Fibroblast of lung (primary cell): ENCODE data around the gene ITLN1. TPM values are rescaled to one million over a fixed set of nuclear protein-coding genes. Genes with fewer than 3 reads are reported as not detected.

ENCODE experiments used
- DNase-seq, 2 donors: peaks; one replicate each; pipeline versions ENCODE4 v3.0.0 to v3.0.0-alpha.2; 2010; ENCODE audit warnings: low read depth in 2 of 2
- H2AFZ ChIP-seq: 2 replicates; pipeline ENCODE4 v1.5.1; 2012; ENCODE audit warnings: low read length, control low read depth, inconsistent platforms
- H3K27ac ChIP-seq: 2 replicates; pipeline ENCODE4 v1.5.1; 2011; ENCODE audit warnings: low read length, control low read depth; ENCODE audit not compliant: insufficient read depth
- H3K27me3 ChIP-seq: 2 replicates; pipeline ENCODE4 v1.5.1; 2011; ENCODE audit warnings: mild to moderate bottlenecking, low read length; ENCODE audit not compliant: control insufficient read depth, insufficient read depth
- H3K36me3 ChIP-seq: 2 replicates; pipeline ENCODE4 v1.5.1; 2011; ENCODE audit warnings: low read length; ENCODE audit not compliant: control insufficient read depth, insufficient read depth
- H3K4me1 ChIP-seq: 2 replicates; pipeline ENCODE4 v1.5.1; 2011; ENCODE audit warnings: low read length; ENCODE audit not compliant: control insufficient read depth, insufficient read depth; ENCODE audit errors: extremely low read depth
- H3K4me2 ChIP-seq: 2 replicates; pipeline ENCODE4 v1.5.1; 2011; ENCODE audit warnings: low read length, control low read depth; ENCODE audit not compliant: insufficient read depth; ENCODE audit errors: extremely low read depth
- H3K4me3 ChIP-seq, 4 experiments: fragments of 200-600 bp in 1 of 4; sonication (generic) in 1 of 4; replicated peaks in 1 of 4; 2 replicates each; pipeline ENCODE4 v1.5.1; 2011 to 2016; ENCODE audit warnings: low read length in 4 of 4, low read depth in 3 of 4, mild to moderate bottlenecking in 3 of 4, control low read depth in 2 of 4, inconsistent platforms in 1 of 4, mixed read lengths in 1 of 4; ENCODE audit not compliant: insufficient read depth in 1 of 4; ENCODE audit errors: control extremely low read depth in 1 of 4
- H3K79me2 ChIP-seq: 2 replicates; pipeline ENCODE4 v1.5.1; 2012; ENCODE audit warnings: mild to moderate bottlenecking, low read length, inconsistent platforms; ENCODE audit not compliant: control insufficient read depth, insufficient read depth
- H3K9ac ChIP-seq: 2 replicates; pipeline ENCODE4 v1.5.1; 2011; ENCODE audit warnings: mild to moderate bottlenecking, low read length, control low read depth; ENCODE audit not compliant: insufficient read depth
- H3K9me3 ChIP-seq: 2 replicates; pipeline ENCODE4 v1.5.1; 2012; ENCODE audit warnings: low read depth, low read length; ENCODE audit not compliant: control insufficient read depth, insufficient read depth
- H4K20me1 ChIP-seq: 2 replicates; pipeline ENCODE4 v1.5.1; 2011; ENCODE audit warnings: low read length; ENCODE audit not compliant: control insufficient read depth, insufficient read depth; ENCODE audit errors: extremely low read depth
- CTCF ChIP-seq, 2 donors: IDR thresholded peaks in 1 of 2; conservative IDR thresholded peaks in 1 of 2; 1 replicate in 1 of 2; 2 replicates in 1 of 2; pipeline ENCODE4 v1.5.1; 2011 to 2012; ENCODE audit warnings: low read length in 2 of 2, control low read depth in 1 of 2, inconsistent platforms in 1 of 2, low read depth in 1 of 2, mild to moderate bottlenecking in 1 of 2
- EZH2 ChIP-seq: IDR thresholded peaks from 2 replicates; pipeline ENCODE4 v1.5.1; 2012; ENCODE audit warnings: low read length, control low read depth, mild to moderate bottlenecking; ENCODE audit errors: missing control alignments
- polyA plus RNA-seq, 2 donors: library from polyadenylated mRNA; depleted of rRNA in 1 of 2; stranded (reverse) in 1 of 2; unstranded in 1 of 2; fragments of >200 nt; gene quantifications; 2 replicates each; pipeline ENCODE4 v1.2.1, GENCODE V29; 2011 to 2012; ENCODE audit warnings: missing spikeins in 1 of 2
- total RNA-seq: library from RNA; depleted of rRNA; stranded (reverse); fragments of >200 nt; gene quantifications from 2 replicates; pipeline ENCODE4 v1.2.1, GENCODE V29; 2014

The ITLN1 gene
- total and polyA plus RNA-seq, 2 donors (not counting 1 experiment from before 2014, with no cell fraction given), result not detected

- Histone ChIP-seq H3K9me3 (no peaks in the 10 kb centered on the region), H3K27ac (no peak overlapping the region), H2AFZ (no peak overlapping the region), H3K27me3 (no peaks in the 10 kb centered on the region), H3K36me3 (no peaks in the 10 kb centered on the region), H3K79me2 (no peaks in the 10 kb centered on the region), H4K20me1 (no peaks in the 10 kb centered on the region), H3K4me2 (no peak overlapping the region), H3K9ac (no peak overlapping the region), H3K4me1 (no peaks in the 10 kb centered on the region), H3K4me3 (no peak overlapping the region)
- DNase-seq, result no peak
- TF ChIP-seq EZH2, result no peak
- no peak for TF ChIP-seq CTCF (conservative IDR thresholded peaks at IDR 0.05 in 1 of 2, IDR thresholded peaks at IDR 0.05 in 1 of 2; ENCODE audit: low read depth in 1 of 2, low read length in 2 of 2)
Observed at GRCh38 chr1:160888926-160889325, 3.9 kb upstream of the ITLN1 start.

GRCh38 chr1:160887071-160887470, 2.1 kb upstream of the ITLN1 start:
- Histone ChIP-seq H3K4me3 (no peak overlapping the region), H3K4me2 (no peak overlapping the region), H3K79me2 (no peaks in the 10 kb centered on the region), H3K36me3 (no peaks in the 10 kb centered on the region), H3K27ac (no peak overlapping the region), H4K20me1 (no peaks in the 10 kb centered on the region), H3K27me3 (no peaks in the 10 kb centered on the region), H3K4me1 (no peaks in the 10 kb centered on the region), H3K9ac (no peak overlapping the region), H3K9me3 (no peaks in the 10 kb centered on the region), H2AFZ (no peak overlapping the region)
- TF ChIP-seq CTCF (conservative IDR thresholded peaks at IDR 0.05 in 1 of 2, IDR thresholded peaks at IDR 0.05 in 1 of 2; ENCODE audit: low read depth in 1 of 2, low read length in 2 of 2) (no peak), EZH2 (no peak)
- no peak for DNase-seq

- H4K20me1 ChIP-seq, result no peaks in the 10 kb centered on the region
- H3K27ac ChIP-seq, result no peak overlapping the region
- H3K79me2 ChIP-seq, result no peaks in the 10 kb centered on the region
- no peak overlapping the region for H3K9ac ChIP-seq
- H3K4me3 ChIP-seq, result no peak overlapping the region
- H3K27me3 ChIP-seq, result no peaks in the 10 kb centered on the region
- no peak overlapping the region for H3K4me2 ChIP-seq
- no peak overlapping the region for H2AFZ ChIP-seq
- H3K9me3 ChIP-seq, result no peaks in the 10 kb centered on the region
- H3K36me3 ChIP-seq, result no peaks in the 10 kb centered on the region
- no peak for DNase-seq
- H3K4me1 ChIP-seq, result no peaks in the 10 kb centered on the region
- TF ChIP-seq EZH2 (no peak), CTCF (conservative IDR thresholded peaks at IDR 0.05 in 1 of 2, IDR thresholded peaks at IDR 0.05 in 1 of 2; ENCODE audit: low read depth in 1 of 2, low read length in 2 of 2) (peak in 1 of 2 donors; percentile 29)
Observed at GRCh38 chr1:160884579-160884978, 401 bp downstream of the ITLN1 start.
